SK-N-SH (cell line): ENCODE data around the gene TMEM176A. TPM values are rescaled to one million over a fixed set of nuclear protein-coding genes. Genes with fewer than 3 reads are reported as not detected.

Experiments used
- CTCF ChIA-PET: fragments of 300-600, 350-600 bp; formaldehyde crosslinking; extraction: SDS; loops from one replicate; lab custom pipeline; 2021; lab: Yijun Ruan, JAX
- POLR2A ChIA-PET: fragments of 350-600 bp; sonication (Branson Sonifier 250); formaldehyde crosslinking; extraction: SDS; loops from one replicate; lab custom pipeline; 2020; ENCODE audit warnings: antibody characterized with exemption, inconsistent platforms; lab: Yijun Ruan, JAX
- DNase-seq: peaks from one replicate; pipeline ENCODE4 v3.0.0; 2012
- H2AFZ ChIP-seq: fragments of 200-600 bp; sonication (generic); 2 replicates; pipeline ENCODE4 v1.8.1; 2016; ENCODE audit warnings: antibody characterized with exemption, mild to moderate bottlenecking, low read depth
- H3F3A ChIP-seq: fragments of 200-600 bp; sonication (generic); replicated peaks from 2 replicates; pipeline ENCODE3; 2016; ENCODE audit warnings: antibody characterized with exemption, mild to moderate bottlenecking; ENCODE audit not compliant: insufficient read depth
- H3K27ac ChIP-seq, 2 experiments: fragments of 200-500 bp in 1 of 2; fragments of 200-600 bp in 1 of 2; sonication (Bioruptor generic) in 1 of 2; sonication (generic), shearing (Covaris generic) in 1 of 2; 2 replicates each; pipeline versions ENCODE4 v1.5.1 to v1.6.1; 2014 to 2016; ENCODE audit warnings: low read depth in 2 of 2, inconsistent platforms in 1 of 2, low read length in 1 of 2, mild to moderate bottlenecking in 1 of 2, mixed read lengths in 1 of 2
- H3K27me3 ChIP-seq: fragments of 200-600 bp; sonication (generic), shearing (Covaris generic); 2 replicates; pipeline ENCODE4 v1.6.1; 2016; ENCODE audit warnings: mixed run types; ENCODE audit not compliant: insufficient read depth
- H3K36me3 ChIP-seq, 2 experiments: fragments of 200-500 bp in 1 of 2; fragments of 200-600 bp in 1 of 2; sonication (Bioruptor generic) in 1 of 2; sonication (generic) in 1 of 2; replicated peaks in 1 of 2; 2 replicates each; pipeline versions ENCODE3 to v1.5.1; 2014 to 2016; ENCODE audit warnings: low read length in 1 of 2, mild to moderate bottlenecking in 1 of 2; ENCODE audit not compliant: insufficient read depth in 2 of 2, control insufficient read depth in 1 of 2
- H3K4me1 ChIP-seq, 2 experiments: fragments of 200-500 bp in 1 of 2; fragments of 200-600 bp in 1 of 2; sonication (Bioruptor generic) in 1 of 2; sonication (generic), shearing (Covaris generic) in 1 of 2; 2 replicates each; pipeline versions ENCODE4 v1.5.1 to v1.6.1; 2014 to 2016; ENCODE audit warnings: low read depth in 1 of 2, low read length in 1 of 2, mixed run types in 1 of 2; ENCODE audit not compliant: insufficient read depth in 2 of 2, control insufficient read depth in 1 of 2
- H3K4me2 ChIP-seq: fragments of 200-600 bp; sonication (generic), shearing (Covaris generic); 2 replicates; pipeline ENCODE4 v1.6.1; 2017; ENCODE audit warnings: mixed run types
- H3K4me3 ChIP-seq, 2 experiments: fragments of 200-500 bp in 1 of 2; fragments of 200-600 bp in 1 of 2; sonication (Bioruptor generic) in 1 of 2; sonication (generic), shearing (Covaris generic) in 1 of 2; 2 replicates each; pipeline versions ENCODE4 v1.5.1 to v1.8.1; 2014 to 2016; ENCODE audit warnings: low read depth in 2 of 2, inconsistent platforms in 1 of 2, low read length in 1 of 2, mild to moderate bottlenecking in 1 of 2, mixed read lengths in 1 of 2, moderate library complexity in 1 of 2
- H3K79me2 ChIP-seq: fragments of 200-600 bp; sonication (generic); 2 replicates; pipeline ENCODE4 v1.8.1; 2017; ENCODE audit warnings: mild to moderate bottlenecking; ENCODE audit not compliant: insufficient read depth
- H3K9ac ChIP-seq: fragments of 200-600 bp; sonication (generic); 2 replicates; pipeline ENCODE4 v1.6.1; 2017; ENCODE audit warnings: mixed run types
- H3K9me2 ChIP-seq: fragments of 200-600 bp; sonication (generic); 2 replicates; pipeline ENCODE4 v1.6.1; 2017; ENCODE audit warnings: mixed run types
- H3K9me3 ChIP-seq: fragments of 200-600 bp; sonication (generic); 2 replicates; pipeline ENCODE4 v1.6.1; 2017; ENCODE audit warnings: mixed run types, mild to moderate bottlenecking, moderate library complexity
- H4K20me1 ChIP-seq: fragments of 200-600 bp; sonication (generic); 2 replicates; pipeline ENCODE4 v1.6.1; 2017; ENCODE audit warnings: mild to moderate bottlenecking, mixed run types; ENCODE audit not compliant: insufficient read depth
- CTCF ChIP-seq: fragments of 200-600 bp; sonication (generic); IDR thresholded peaks from 2 replicates; pipeline ENCODE4 v1.6.1; 2017; ENCODE audit warnings: antibody characterized with exemption, mild to moderate bottlenecking, moderate library complexity
- FOXJ3 ChIP-seq: sonication (generic); formaldehyde crosslinking; IDR thresholded peaks from 2 replicates; pipeline ENCODE4 v1.5.1; 2020; ENCODE audit warnings: mild to moderate bottlenecking, missing genetic modification reagents
- GABPA ChIP-seq: IDR thresholded peaks from 2 replicates; pipeline ENCODE4 v1.4.0; 2012; ENCODE audit warnings: low read depth, mild to moderate bottlenecking
- JUND ChIP-seq: IDR thresholded peaks from 2 replicates; pipeline ENCODE4 v1.4.0; 2012
- MXI1 ChIP-seq: IDR thresholded peaks from 2 replicates; pipeline ENCODE4 v1.6.1; 2012; ENCODE audit warnings: mild to moderate bottlenecking, low read depth, low read length, improper control_type of control experiment
- NRF1 ChIP-seq: IDR thresholded peaks from 2 replicates; pipeline ENCODE4 v1.6.1; 2012; ENCODE audit warnings: low read depth, mild to moderate bottlenecking, low read length
- SMC3 ChIP-seq: IDR thresholded peaks from 2 replicates; pipeline ENCODE4 v1.6.1; 2012; ENCODE audit warnings: low read depth, low read length, improper control_type of control experiment
- TCF12 ChIP-seq: IDR thresholded peaks from 2 replicates; pipeline ENCODE4 v1.4.0; 2012
- TEAD4 ChIP-seq: IDR thresholded peaks from 2 replicates; pipeline ENCODE4 v1.4.0; 2012; ENCODE audit warnings: mild to moderate bottlenecking, borderline replicate concordance; ENCODE audit not compliant: insufficient read depth
- WGBS: methylation state at CpG from one replicate; pipeline ENCODE4 v1.1.6; 2017; ENCODE audit warnings: low lambda C conversion rate; 5-methylcytosine and 5-hydroxymethylcytosine counted together
- polyA plus RNA-seq, 3 experiments: library from polyadenylated mRNA; depleted of rRNA; stranded (reverse); fragments of >200 nt; gene quantifications; 2 replicates each; pipeline ENCODE4 v1.2.3, GENCODE V29; 2012

Gene TMEM176A
- polyA plus RNA-seq, 1 of the 3 experiments (the other 2 are of a cell fraction), result not detected

DNA sequence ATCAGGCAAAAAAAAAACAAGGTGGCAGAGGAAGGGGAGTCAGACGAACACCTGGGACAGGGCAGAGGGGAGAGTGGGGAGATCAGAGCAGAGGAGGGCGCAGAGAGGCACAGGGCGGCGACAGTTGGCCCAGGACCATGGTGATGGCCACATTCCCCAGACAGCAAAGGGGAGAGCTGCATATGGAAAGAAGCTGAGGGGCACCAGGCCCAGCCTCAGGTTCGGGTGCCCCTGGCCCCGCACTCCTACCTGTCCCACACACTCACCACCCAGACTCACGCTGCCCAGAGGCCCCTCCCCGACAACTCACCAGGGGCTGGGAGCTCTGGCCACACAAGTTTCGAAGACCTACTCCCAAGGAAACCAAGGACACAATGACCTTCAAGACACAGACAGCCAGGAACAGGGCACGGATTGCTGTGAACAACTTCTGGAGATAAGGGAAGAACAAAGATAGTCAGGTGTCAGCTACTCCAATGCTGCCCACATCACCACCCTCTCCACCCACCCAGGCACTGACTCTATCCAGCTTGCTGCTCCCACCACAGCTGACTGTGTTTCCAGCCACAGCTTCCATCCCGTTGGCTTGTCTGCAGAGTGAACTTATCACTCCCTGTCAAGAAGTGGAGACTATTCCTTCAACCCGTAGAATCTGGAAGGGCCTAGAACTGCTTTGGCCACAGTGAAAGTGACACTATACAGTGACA is 8.7 kb upstream of the TMEM176A start:
- ChIA-PET POLR2A (no interaction called here), CTCF (interaction anchor here (0.8 to 9.3 kb wide), 7 partner anchors 16 to 191 kb away, joined by 3 to 72 read pairs (median 4); no protein-coding TSS in a partner anchor)
- H3K4me2 ChIP-seq, result no peak overlapping the region
- H3K27ac ChIP-seq, result no peak overlapping the region; a peak in 1 of 4 replicates
- TF ChIP-seq MXI1, result no peak
- no peak for TF ChIP-seq NRF1
- no peak for TF ChIP-seq FOXJ3
- no peaks in the 10 kb centered on the region for H3K36me3 ChIP-seq
- no peak overlapping the region for H3K9ac ChIP-seq
- H4K20me1 ChIP-seq, result no peaks in the 10 kb centered on the region
- WGBS, result 59% methylated on average over 12 of the region's 12 CpGs
- H3K4me3 ChIP-seq, result no peak overlapping the region
- H3K27me3 ChIP-seq, result no peaks in the 10 kb centered on the region
- no peaks in the 10 kb centered on the region for H3K9me3 ChIP-seq
- H3F3A ChIP-seq, result no peaks in the 10 kb centered on the region
- DNase-seq, result peak; percentile 14
- no peaks in the 10 kb centered on the region for H3K9me2 ChIP-seq
- H3K79me2 ChIP-seq, result no peaks in the 10 kb centered on the region
- peaks cover 19 to 43% of the 10 kb centered on the region in 2 experiments; a peak in 3 of 4 replicates for H3K4me1 ChIP-seq
- H2AFZ ChIP-seq, result no peak overlapping the region

DNA sequence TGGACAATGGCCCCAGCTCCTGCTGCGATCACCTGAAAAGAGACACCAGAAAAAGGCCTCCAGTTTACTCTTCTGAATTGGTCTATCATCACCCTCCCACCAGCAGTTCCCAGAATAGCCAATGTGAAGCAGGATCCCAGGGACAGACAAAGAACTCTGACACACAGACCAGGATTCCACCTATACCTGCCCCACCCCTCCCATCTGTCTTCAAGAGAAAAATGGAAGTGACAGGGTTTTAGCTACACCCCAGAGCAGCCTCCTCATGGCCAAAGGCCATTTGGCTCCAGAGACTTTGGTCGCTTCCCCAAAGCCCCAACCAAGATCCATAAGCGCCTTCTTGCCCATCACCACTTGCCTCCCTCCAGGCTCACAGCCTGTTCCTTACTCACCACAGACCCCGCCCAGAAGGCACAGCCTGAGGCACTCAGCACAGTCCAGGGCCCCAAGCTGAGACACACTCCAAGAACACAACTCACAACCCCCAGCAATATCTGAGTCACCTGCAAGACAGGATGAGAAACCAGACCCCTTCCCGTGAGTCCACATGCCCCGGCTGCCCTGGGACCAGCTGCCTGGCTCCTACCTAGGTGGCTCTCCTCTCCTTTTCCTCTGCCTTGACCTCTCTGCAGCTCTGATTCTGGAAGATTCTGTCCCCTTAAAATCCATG is 6.9 kb upstream of the TMEM176A start:
- no peak overlapping the region for H3K4me3 ChIP-seq
- CTCF ChIA-PET, result interaction anchor here (0.5 to 9.3 kb wide), 9 partner anchors 15 to 195 kb away, joined by 3 to 72 read pairs (median 4); no protein-coding TSS in a partner anchor
- TF ChIP-seq NRF1 (no peak), JUND (no peak), MXI1 (no peak), CTCF (no peak), TCF12 (no peak), GABPA (no peak), TEAD4 (no peak), SMC3 (no peak)
- H3K79me2 ChIP-seq, result no peaks in the 10 kb centered on the region
- no peak overlapping the region for H3K27ac ChIP-seq
- no peaks in the 10 kb centered on the region for H3F3A ChIP-seq
- no peak overlapping the region for H2AFZ ChIP-seq
- H3K9me2 ChIP-seq, result no peaks in the 10 kb centered on the region
- H3K36me3 ChIP-seq, result no peaks in the 10 kb centered on the region
- 46% methylated on average over 6 of the region's 6 CpGs for WGBS
- H3K9me3 ChIP-seq, result no peaks in the 10 kb centered on the region
- no peaks in the 10 kb centered on the region for H3K27me3 ChIP-seq
- POLR2A ChIA-PET, result no interaction called here
- DNase-seq, result peak; percentile 8
- no peaks in the 10 kb centered on the region for H4K20me1 ChIP-seq
- H3K4me2 ChIP-seq, result no peak overlapping the region
- H3K9ac ChIP-seq, result no peak overlapping the region
- H3K4me1 ChIP-seq, result peaks cover under 1 to 25% of the 10 kb centered on the region in 2 experiments; a peak in 3 of 4 replicates
